HG02938 (cell line): ENCODE results near the gene GSTM4.
"Not testable (repeated sequence)": the region's sequence is repeated elsewhere in the genome, so short reads cannot be mapped to it uniquely, and the experiment has no call there.

ENCODE experiments used
- ATAC-seq: cut with Tn5 transposase; IDR thresholded peaks from one replicate; pipeline ENCODE4 v1.9.1; 2021; ENCODE audit warnings: mild to moderate bottlenecking, moderate library complexity; ENCODE audit not compliant: unreplicated experiment

GSTM4 gene

GRCh38 chr1:109697861-109698260 is 42.0 kb downstream of the GSTM4 start:
- ATAC-seq: not testable (repeated sequence)

GRCh38 chr1:109702940-109703339 is 47.0 kb downstream of the GSTM4 start:
- not testable (repeated sequence) for ATAC-seq

GRCh38 chr1:109704173-109704572 is 48.3 kb downstream of the GSTM4 start:
- no peak for ATAC-seq

- ATAC-seq: no peak
Observed at GRCh38 chr1:109705411-109705810, 49.5 kb downstream of the GSTM4 start.

GRCh38 chr1:109708949-109709348 is 53.0 kb downstream of the GSTM4 start:
- ATAC-seq: not testable (repeated sequence)

- not testable (repeated sequence) for ATAC-seq
Observed at GRCh38 chr1:109709822-109710221, 53.9 kb downstream of the GSTM4 start.
